CD8-positive, alpha-beta memory T cell (primary cell): ENCODE data around the gene IL5. TPM values are rescaled to one million over a fixed set of nuclear protein-coding genes. Genes with fewer than 3 reads are reported as not detected.
A peak's percentile ranks its signal among the peaks of the same experiment; 100 is the strongest.
"Not testable (repeated sequence)": the region's sequence is repeated elsewhere in the genome, so short reads cannot be mapped to it uniquely, and the experiment has no call there.

Experiments used
- CTCF ChIA-PET: fragments of 350-600 bp; sonication (Branson Sonifier 250); formaldehyde crosslinking; loops from one replicate; lab custom pipeline; 2021; ENCODE audit warnings: antibody characterized with exemption; lab: Charles Lee
- POLR2A ChIA-PET: fragments of 350-600 bp; sonication (Branson Sonifier 250); formaldehyde crosslinking; loops from one replicate; lab custom pipeline; 2021; ENCODE audit warnings: antibody characterized with exemption; lab: Charles Lee
- DNase-seq, 5 donors: peaks; one replicate each; pipeline versions ENCODE4 v3.0.0 to v3.0.0-alpha.2; 2020 to 2022; ENCODE audit warnings: mixed read lengths in 1 of 5
- H3K27ac ChIP-seq: one replicate; pipeline ENCODE4 v1.7.0; 2013; ENCODE audit warnings: low read depth, mild to moderate bottlenecking, low read length, moderate library complexity
- H3K27me3 ChIP-seq: 2 replicates; pipeline ENCODE4 v1.7.0; 2013; ENCODE audit warnings: low read length, mild to moderate bottlenecking; ENCODE audit not compliant: insufficient read depth, poor library complexity, severe bottlenecking
- H3K36me3 ChIP-seq: 2 replicates; pipeline ENCODE4 v1.7.0; 2013; ENCODE audit warnings: mild to moderate bottlenecking, low read length, moderate library complexity; ENCODE audit not compliant: insufficient read depth
- H3K4me1 ChIP-seq: 2 replicates; pipeline ENCODE4 v1.7.0; 2013; ENCODE audit warnings: mild to moderate bottlenecking, low read length, moderate library complexity; ENCODE audit not compliant: insufficient read depth
- H3K4me3 ChIP-seq: 2 replicates; pipeline ENCODE4 v1.7.0; 2013; ENCODE audit warnings: mild to moderate bottlenecking, low read length
- H3K9me3 ChIP-seq: 2 replicates; pipeline ENCODE4 v1.7.0; 2013; ENCODE audit warnings: mild to moderate bottlenecking, low read length
- H3K27ac Mint-ChIP-seq, 8 donors: one replicate each; pipeline ENCODE4 v1.8.0; 2020 to 2021; ENCODE audit warnings: mixed read lengths in 8 of 8, mild to moderate bottlenecking in 6 of 8, inconsistent platforms in 3 of 8, moderate library complexity in 3 of 8
- H3K27me3 Mint-ChIP-seq, 2 donors: one replicate each; pipeline ENCODE4 v1.8.0; 2020 to 2021; ENCODE audit warnings: mixed read lengths in 2 of 2, mild to moderate bottlenecking in 1 of 2, moderate library complexity in 1 of 2
- H3K36me3 Mint-ChIP-seq, 3 donors: one replicate each; pipeline ENCODE4 v1.8.0; 2020 to 2021; ENCODE audit warnings: mixed read lengths in 3 of 3, inconsistent platforms in 1 of 3, mild to moderate bottlenecking in 1 of 3
- H3K4me1 Mint-ChIP-seq, 3 donors: one replicate each; pipeline ENCODE4 v1.8.0; 2020 to 2021; ENCODE audit warnings: mixed read lengths in 3 of 3, inconsistent platforms in 1 of 3, mild to moderate bottlenecking in 1 of 3
- H3K4me3 Mint-ChIP-seq, 7 donors: one replicate each; pipeline ENCODE4 v1.8.0; 2020 to 2021; ENCODE audit warnings: mixed read lengths in 7 of 7, mild to moderate bottlenecking in 6 of 7, moderate library complexity in 4 of 7, inconsistent platforms in 2 of 7
- H3K9me3 Mint-ChIP-seq, 5 donors: one replicate each; pipeline ENCODE4 v1.8.0; 2020 to 2022; ENCODE audit warnings: mixed read lengths in 5 of 5, mild to moderate bottlenecking in 3 of 5, moderate library complexity in 2 of 5, inconsistent platforms in 1 of 5
- polyA plus RNA-seq: library from polyadenylated mRNA; unstranded; fragments of 300-500 nt; fragmentation: Illumina TruSeq; gene quantifications from one replicate; pipeline ENCODE4 v1.2.3, GENCODE V29; 2021
- total RNA-seq, 2 experiments: library from RNA; stranded (reverse); gene quantifications; one replicate each; pipeline ENCODE4 v1.2.3, GENCODE V29; 2021

IL5 gene
- total and polyA plus RNA-seq, 3 experiments from 2014 or later, result 83.0 to 84.3 TPM; not detected in 1

DNA sequence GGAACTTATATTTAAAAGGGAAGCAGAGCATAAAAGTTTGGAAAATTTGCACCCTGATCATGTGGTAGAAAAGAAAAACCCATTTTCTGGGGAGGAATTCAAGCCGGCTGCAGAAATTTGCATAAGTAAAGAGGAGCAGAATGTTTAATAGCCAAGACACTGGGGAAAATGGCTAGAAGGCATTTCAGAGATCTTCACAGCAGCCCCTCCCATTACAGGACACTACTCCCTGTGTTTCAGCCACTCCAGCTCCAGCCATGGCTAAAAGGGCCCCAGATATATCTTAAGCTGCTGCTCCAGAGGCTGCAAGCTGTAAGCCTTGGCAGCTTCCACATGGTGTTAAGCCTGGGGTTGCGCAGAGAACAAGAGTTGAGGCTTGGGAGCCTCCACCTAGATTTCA, 21.2 kb upstream of the IL5 start:
- H3K36me3 ChIP-seq, H3K9me3 ChIP-seq, POLR2A ChIA-PET, H3K27me3 ChIP-seq, H3K27me3 Mint-ChIP-seq, DNase-seq, H3K4me3 ChIP-seq, H3K27ac Mint-ChIP-seq, CTCF ChIA-PET, H3K9me3 Mint-ChIP-seq, H3K4me3 Mint-ChIP-seq, H3K27ac ChIP-seq: not testable (repeated sequence)
- H3K4me1 Mint-ChIP-seq, result peaks cover 7 to 27% (median 23%) of the 10 kb centered on the region in 3 donors
- H3K4me1 ChIP-seq, result peaks cover 15% of the 10 kb centered on the region
- peaks cover 0 to 26% (median 22%) of the 10 kb centered on the region in 3 donors for H3K36me3 Mint-ChIP-seq

GRCh38 chr5:132561601-132562000, 18.3 kb upstream of the IL5 start:
- no peaks in the 10 kb centered on the region for H3K27me3 Mint-ChIP-seq
- peaks cover 0 to 9% (median 7%) of the 10 kb centered on the region in 5 donors for H3K9me3 Mint-ChIP-seq
- peaks cover 24 to 44% (median 35%) of the 10 kb centered on the region in 3 donors for H3K4me1 Mint-ChIP-seq
- Histone ChIP-seq H3K4me1 (peaks cover 36% of the 10 kb centered on the region), H3K4me3 (no peak overlapping the region), H3K9me3 (no peaks in the 10 kb centered on the region), H3K27me3 (no peaks in the 10 kb centered on the region), H3K27ac (no peak overlapping the region), H3K36me3 (peaks cover 10% of the 10 kb centered on the region)
- no peak overlapping the region for H3K27ac Mint-ChIP-seq
- H3K4me3 Mint-ChIP-seq, result no peak overlapping the region
- DNase-seq, result no peak
- POLR2A ChIA-PET, result interaction anchor here (1.0 kb wide), 1 partner anchor 19 kb away, joined by 4 read pairs; no protein-coding TSS in a partner anchor
- peaks cover 0 to 16% (median 15%) of the 10 kb centered on the region in 3 donors for H3K36me3 Mint-ChIP-seq
- CTCF ChIA-PET, result no interaction called here

DNA sequence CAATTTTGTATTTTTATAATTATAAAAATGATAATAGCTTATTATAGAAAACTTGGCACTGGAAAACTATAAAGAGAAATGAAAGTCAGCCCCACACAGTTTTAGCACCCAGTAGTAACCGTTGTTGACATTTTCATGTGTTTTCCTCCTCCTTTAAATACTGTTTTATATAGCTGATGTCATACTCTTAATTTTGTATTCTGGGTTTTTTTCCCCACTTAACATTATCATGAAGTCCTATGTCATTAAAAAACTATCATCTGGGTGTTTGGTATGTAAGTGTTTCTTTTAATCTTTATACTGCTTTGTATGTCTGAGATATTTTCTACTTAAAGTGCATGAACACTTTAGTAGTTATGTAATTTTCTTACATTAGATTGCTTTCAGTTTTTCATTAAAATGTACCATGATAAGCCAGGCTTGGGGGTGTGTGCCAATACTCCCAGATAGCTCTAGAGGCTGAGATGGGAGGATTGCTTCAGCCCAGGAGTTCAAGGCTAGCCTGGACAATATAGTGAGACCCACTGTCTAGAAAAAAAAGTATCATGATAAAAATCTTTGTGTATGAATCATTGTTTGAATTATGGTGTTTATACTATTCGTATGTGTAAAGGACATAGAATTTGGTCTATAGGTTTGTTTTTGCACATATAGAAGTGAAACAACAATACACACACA, 16.2 kb upstream of the IL5 start:
- peaks cover 0 to 6% (median 2%) of the 10 kb centered on the region in 5 donors for H3K9me3 Mint-ChIP-seq
- peaks cover 26 to 42% (median 28%) of the 10 kb centered on the region in 3 donors for H3K4me1 Mint-ChIP-seq
- Histone ChIP-seq H3K9me3 (no peaks in the 10 kb centered on the region), H3K27ac (peak overlapping the region; percentile 7), H3K4me1 (peaks cover 36% of the 10 kb centered on the region), H3K4me3 (no peak overlapping the region), H3K27me3 (no peaks in the 10 kb centered on the region), H3K36me3 (peaks cover 10% of the 10 kb centered on the region)
- H3K4me3 Mint-ChIP-seq, result peak overlapping the region in 4 of 7 donors; percentile 16 to 57 (median 38)
- ChIA-PET POLR2A (no interaction called here), CTCF (no interaction called here)
- H3K27ac Mint-ChIP-seq, result peak overlapping the region in 3 of 8 donors; percentile 11 to 50 (median 14)
- no peak for DNase-seq
- no peaks in the 10 kb centered on the region for H3K27me3 Mint-ChIP-seq
- H3K36me3 Mint-ChIP-seq, result peaks cover 0 to 9% (median 2%) of the 10 kb centered on the region in 3 donors

GRCh38 chr5:132557478-132558172, 14.3 kb upstream of the IL5 start:
- H3K9me3 Mint-ChIP-seq, result peaks cover 0 to 6% (median 2%) of the 10 kb centered on the region in 5 donors
- H3K27ac ChIP-seq, result peak overlapping the region; percentile 83
- peaks cover 26 to 42% (median 28%) of the 10 kb centered on the region in 3 donors for H3K4me1 Mint-ChIP-seq
- H3K4me1 ChIP-seq, result peaks cover 36% of the 10 kb centered on the region
- CTCF ChIA-PET, result interaction anchor here (1.2 to 1.5 kb wide), 2 partner anchors 30 to 56 kb away, joined by 4 to 5 read pairs; no protein-coding TSS in a partner anchor
- peaks cover 4% of the 10 kb centered on the region for H3K36me3 ChIP-seq
- H3K27me3 Mint-ChIP-seq, result no peaks in the 10 kb centered on the region
- peak in 2 of 5 donors; percentile 6 to 7 for DNase-seq
- peak overlapping the region; percentile 94 to 99 (median 98) for H3K4me3 Mint-ChIP-seq
- POLR2A ChIA-PET, result interaction anchor here (0.6 to 1.1 kb wide), 4 partner anchors 61 to 405 kb away, joined by 3 to 4 read pairs (median 3); partner anchors contain the start of genes AFF4 and IRF1
- H3K27me3 ChIP-seq, result no peaks in the 10 kb centered on the region
- H3K27ac Mint-ChIP-seq, result peak overlapping the region; percentile 89 to 99 (median 96)
- H3K36me3 Mint-ChIP-seq, result peaks cover 0 to 9% (median 2%) of the 10 kb centered on the region in 3 donors
- H3K9me3 ChIP-seq, result no peaks in the 10 kb centered on the region
- peak overlapping the region; percentile 72 for H3K4me3 ChIP-seq

DNA sequence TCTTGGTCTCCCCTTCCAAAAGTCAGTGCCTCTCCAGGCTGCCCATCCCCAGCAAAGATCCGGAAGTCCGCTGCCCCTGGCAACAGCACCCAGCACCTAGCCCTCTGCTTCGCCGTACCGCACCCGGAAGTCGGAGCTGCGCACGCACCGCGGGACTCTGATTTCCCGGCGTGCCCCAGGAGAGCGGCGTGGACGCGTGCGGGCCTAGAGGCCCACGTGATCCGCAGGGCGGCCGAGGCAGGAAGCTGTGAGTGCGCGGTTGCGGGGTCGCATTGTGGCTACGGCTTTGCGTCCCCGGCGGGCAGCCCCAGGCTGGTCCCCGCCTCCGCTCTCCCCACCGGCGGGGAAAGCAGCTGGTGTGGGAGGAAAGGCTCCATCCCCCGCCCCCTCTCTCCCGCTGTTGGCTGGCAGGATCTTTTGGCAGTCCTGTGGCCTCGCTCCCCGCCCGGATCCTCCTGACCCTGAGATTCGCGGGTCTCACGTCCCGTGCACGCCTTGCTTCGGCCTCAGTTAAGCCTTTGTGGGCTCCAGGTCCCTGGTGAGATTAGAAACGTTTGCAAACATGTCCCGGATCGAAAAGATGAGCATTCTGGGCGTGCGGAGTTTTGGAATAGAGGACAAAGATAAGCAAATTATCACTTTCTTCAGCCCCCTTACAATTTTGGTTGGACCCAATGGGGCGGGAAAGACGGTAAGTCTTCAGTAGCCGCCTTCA, 13.6 kb upstream of the IL5 start, which contains the start of gene RAD50:
Gene RAD50 (plus strand): TSS at position 215 of the 715 bp plus-strand sequence. CDS start 348 bp downstream, at position 563.
- Histone ChIP-seq H3K27me3 (no peaks in the 10 kb centered on the region), H3K4me3 (peak within 1 kb of the TSS; percentile 72), H3K27ac (peak within 1 kb of the TSS; percentile 83), H3K36me3 (peaks cover 4% of the 10 kb centered on the region), H3K4me1 (peaks cover 34% of the 10 kb centered on the region), H3K9me3 (no peaks in the 10 kb centered on the region)
- Mint-ChIP-seq H3K27me3 (no peaks in the 10 kb centered on the region), H3K4me3 (peak within 1 kb of the TSS; percentile 94 to 99 (median 98)), H3K9me3 (peaks cover 0 to 6% (median 2%) of the 10 kb centered on the region in 5 donors), H3K4me1 (peaks cover 26 to 42% (median 28%) of the 10 kb centered on the region in 3 donors), H3K27ac (peak within 1 kb of the TSS; percentile 89 to 99 (median 96)), H3K36me3 (peaks cover 0 to 9% (median 2%) of the 10 kb centered on the region in 3 donors)
- ChIA-PET POLR2A (interaction anchor here (0.6 to 1.1 kb wide), 4 partner anchors 61 to 406 kb away, joined by 3 to 4 read pairs (median 3); partner anchors contain the start of genes AFF4 and IRF1), CTCF (interaction anchor here (1.0 to 1.5 kb wide), 3 partner anchors 21 to 56 kb away, joined by 3 to 5 read pairs (median 4); no protein-coding TSS in a partner anchor)
- DNase-seq, result peak; percentile 88 to 95 (median 91)

GRCh38 chr5:132556153-132556762, 12.9 kb upstream of the IL5 start:
- peak overlapping the region; percentile 89 to 98 (median 96) for H3K27ac Mint-ChIP-seq
- peak overlapping the region; percentile 83 for H3K27ac ChIP-seq
- H3K4me1 ChIP-seq, result peaks cover 27% of the 10 kb centered on the region
- DNase-seq, result no peak
- H3K9me3 Mint-ChIP-seq, result peaks cover 0 to 6% (median 2%) of the 10 kb centered on the region in 5 donors
- POLR2A ChIA-PET, result interaction anchor here (0.9 to 1.1 kb wide), 3 partner anchors 60 to 406 kb away, joined by 3 to 4 read pairs (median 3); partner anchors contain the start of genes AFF4 and IRF1
- CTCF ChIA-PET, result interaction anchor here (1.0 to 1.5 kb wide), 3 partner anchors 20 to 55 kb away, joined by 3 to 5 read pairs (median 4); no protein-coding TSS in a partner anchor
- no peaks in the 10 kb centered on the region for H3K27me3 ChIP-seq
- peaks cover 4% of the 10 kb centered on the region for H3K36me3 ChIP-seq
- no peaks in the 10 kb centered on the region for H3K9me3 ChIP-seq
- H3K4me1 Mint-ChIP-seq, result peaks cover 26 to 42% (median 28%) of the 10 kb centered on the region in 3 donors
- H3K27me3 Mint-ChIP-seq, result no peaks in the 10 kb centered on the region
- peak overlapping the region; percentile 94 to 99 (median 98) for H3K4me3 Mint-ChIP-seq
- peak overlapping the region; percentile 72 for H3K4me3 ChIP-seq
- H3K36me3 Mint-ChIP-seq, result peaks cover 0 to 9% (median 2%) of the 10 kb centered on the region in 3 donors

GRCh38 chr5:132549576-132549975, 6.3 kb upstream of the IL5 start:
- Mint-ChIP-seq H3K4me3 (no peak overlapping the region), H3K36me3 (no peaks in the 10 kb centered on the region), H3K4me1 (no peaks in the 10 kb centered on the region), H3K27ac (no peak overlapping the region), H3K9me3 (peaks cover 0 to 1% (median 0%) of the 10 kb centered on the region in 5 donors), H3K27me3 (peaks cover 2 to 3% of the 10 kb centered on the region in 2 donors)
- Histone ChIP-seq H3K9me3 (no peaks in the 10 kb centered on the region), H3K4me1 (no peaks in the 10 kb centered on the region), H3K4me3 (no peak overlapping the region), H3K27me3 (no peaks in the 10 kb centered on the region), H3K27ac (no peak overlapping the region), H3K36me3 (no peaks in the 10 kb centered on the region)
- ChIA-PET POLR2A (no interaction called here), CTCF (no interaction called here)
- DNase-seq, result no peak
